Smooth muscle cell (in vitro differentiated cells): ENCODE data around the gene APOD. TPM values are rescaled to one million over a fixed set of nuclear protein-coding genes. Genes with fewer than 3 reads are reported as not detected.
"Not testable (repeated sequence)": the region's sequence is repeated elsewhere in the genome, so short reads cannot be mapped to it uniquely, and the experiment has no call there.

Source experiments
- DNase-seq: peaks from one replicate; lab custom pipeline; 2025; ENCODE audit not compliant: unreplicated experiment; lab: John Stamatoyannopoulos, UW
- H2AFZ ChIP-seq: fragments of 200-600 bp; sonication (generic); 2 replicates; pipeline ENCODE4 v1.6.0; 2016; ENCODE audit warnings: antibody characterized with exemption, low read depth, mild to moderate bottlenecking
- H3F3A ChIP-seq: fragments of 200-600 bp; sonication (generic); 2 replicates; pipeline ENCODE4 v1.6.0; 2017; ENCODE audit warnings: antibody characterized with exemption, low read depth
- H3K27ac ChIP-seq: fragments of 200-600 bp; sonication (generic); 2 replicates; pipeline ENCODE4 v1.5.1; 2016; ENCODE audit warnings: low read depth, mild to moderate bottlenecking
- H3K27me3 ChIP-seq: fragments of 200-600 bp; sonication (generic); 2 replicates; pipeline ENCODE4 v1.6.1; 2016; ENCODE audit warnings: low read depth, mild to moderate bottlenecking
- H3K36me3 ChIP-seq: fragments of 200-600 bp; sonication (generic); 2 replicates; pipeline ENCODE4 v1.5.1; 2016; ENCODE audit warnings: low read depth
- H3K4me1 ChIP-seq: fragments of 200-600 bp; sonication (generic); 2 replicates; pipeline ENCODE4 v1.5.1; 2016; ENCODE audit warnings: low read depth
- H3K4me2 ChIP-seq: fragments of 200-600 bp; sonication (generic); 2 replicates; pipeline ENCODE4 v1.6.0; 2016; ENCODE audit warnings: mild to moderate bottlenecking
- H3K4me3 ChIP-seq: fragments of 200-600 bp; sonication (generic); 2 replicates; pipeline ENCODE4 v1.5.1; 2016; ENCODE audit warnings: mild to moderate bottlenecking
- H3K79me2 ChIP-seq: fragments of 200-600 bp; sonication (generic); 2 replicates; pipeline ENCODE4 v1.6.0; 2016; ENCODE audit warnings: low read depth, mild to moderate bottlenecking
- H3K9ac ChIP-seq: fragments of 200-600 bp; sonication (generic); 2 replicates; pipeline ENCODE4 v1.6.0; 2016; ENCODE audit warnings: low read depth
- H3K9me3 ChIP-seq: fragments of 200-600 bp; sonication (generic); replicated peaks from 2 replicates; pipeline ENCODE4 v1.5.1; 2016; ENCODE audit warnings: low read depth
- H4K20me1 ChIP-seq: fragments of 200-600 bp; sonication (generic); 2 replicates; pipeline ENCODE4 v1.6.0; 2016; ENCODE audit warnings: low read depth
- WGBS: methylation state at CpG from one replicate; pipeline ENCODE4 v1.1.7; 2016; ENCODE audit warnings: low lambda C conversion rate; 5-methylcytosine and 5-hydroxymethylcytosine counted together
- polyA plus RNA-seq: library from polyadenylated mRNA; unstranded; fragments of >200 nt; fragmentation: Nextera tagmentation; extraction: Ambion mirVana; gene quantifications from 2 replicates; pipeline ENCODE4 v1.2.1, GENCODE V29; 2016
- total RNA-seq: library from RNA; depleted of rRNA; stranded (reverse); fragments of >200 nt; gene quantifications from 2 replicates; pipeline ENCODE4 v1.2.3, GENCODE V29; 2014
- TF ChIP-seq, protein P1 (sequence below): fragments of 200-600 bp; sonication (generic); IDR thresholded peaks from 2 replicates; pipeline ENCODE4 v1.5.1; 2017; ENCODE audit warnings: borderline replicate concordance, mild to moderate bottlenecking, antibody characterized with exemption; ENCODE audit not compliant: insufficient read depth, poor library complexity, severe bottlenecking

The APOD gene
- total and polyA plus RNA-seq, 2 experiments from 2014 or later, result 0.39 to 2.2 TPM

DNA sequence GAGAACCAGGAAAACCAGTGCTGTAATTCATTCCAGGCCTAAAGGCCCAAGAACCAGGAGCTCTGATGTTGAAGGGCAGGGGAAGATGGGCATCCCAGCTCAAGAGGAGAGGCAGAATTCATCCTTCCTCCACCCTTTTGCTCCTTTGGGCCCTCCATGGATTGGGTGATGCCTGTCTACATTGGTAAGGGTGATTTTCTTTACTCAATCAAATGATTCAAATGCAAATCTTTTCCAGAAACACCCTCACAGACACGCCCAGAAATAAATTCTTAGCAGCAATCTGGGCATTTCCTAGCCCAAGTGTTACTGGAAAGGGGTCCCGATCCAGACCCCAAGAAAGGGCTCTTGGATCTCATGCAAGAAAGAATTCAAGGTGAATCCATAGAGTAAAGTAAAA is 17.6 kb upstream of the APOD start:
- Histone ChIP-seq H3K4me3 (no peak overlapping the region), H3K27ac (no peak overlapping the region), H3K9ac (no peak overlapping the region), H3K36me3 (no peaks in the 10 kb centered on the region), H3K27me3 (no peaks in the 10 kb centered on the region), H4K20me1 (no peaks in the 10 kb centered on the region), H3K4me1 (no peaks in the 10 kb centered on the region), H3K9me3 (no peaks in the 10 kb centered on the region), H3F3A (no peaks in the 10 kb centered on the region), H2AFZ (no peak overlapping the region), H3K4me2 (no peak overlapping the region), H3K79me2 (no peaks in the 10 kb centered on the region)
- DNase-seq, result no peak
- TF ChIP-seq, protein P1, sequence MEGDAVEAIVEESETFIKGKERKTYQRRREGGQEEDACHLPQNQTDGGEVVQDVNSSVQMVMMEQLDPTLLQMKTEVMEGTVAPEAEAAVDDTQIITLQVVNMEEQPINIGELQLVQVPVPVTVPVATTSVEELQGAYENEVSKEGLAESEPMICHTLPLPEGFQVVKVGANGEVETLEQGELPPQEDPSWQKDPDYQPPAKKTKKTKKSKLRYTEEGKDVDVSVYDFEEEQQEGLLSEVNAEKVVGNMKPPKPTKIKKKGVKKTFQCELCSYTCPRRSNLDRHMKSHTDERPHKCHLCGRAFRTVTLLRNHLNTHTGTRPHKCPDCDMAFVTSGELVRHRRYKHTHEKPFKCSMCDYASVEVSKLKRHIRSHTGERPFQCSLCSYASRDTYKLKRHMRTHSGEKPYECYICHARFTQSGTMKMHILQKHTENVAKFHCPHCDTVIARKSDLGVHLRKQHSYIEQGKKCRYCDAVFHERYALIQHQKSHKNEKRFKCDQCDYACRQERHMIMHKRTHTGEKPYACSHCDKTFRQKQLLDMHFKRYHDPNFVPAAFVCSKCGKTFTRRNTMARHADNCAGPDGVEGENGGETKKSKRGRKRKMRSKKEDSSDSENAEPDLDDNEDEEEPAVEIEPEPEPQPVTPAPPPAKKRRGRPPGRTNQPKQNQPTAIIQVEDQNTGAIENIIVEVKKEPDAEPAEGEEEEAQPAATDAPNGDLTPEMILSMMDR, result no peak
- WGBS, result 69% methylated on average over 2 of the region's 2 CpGs

DNA sequence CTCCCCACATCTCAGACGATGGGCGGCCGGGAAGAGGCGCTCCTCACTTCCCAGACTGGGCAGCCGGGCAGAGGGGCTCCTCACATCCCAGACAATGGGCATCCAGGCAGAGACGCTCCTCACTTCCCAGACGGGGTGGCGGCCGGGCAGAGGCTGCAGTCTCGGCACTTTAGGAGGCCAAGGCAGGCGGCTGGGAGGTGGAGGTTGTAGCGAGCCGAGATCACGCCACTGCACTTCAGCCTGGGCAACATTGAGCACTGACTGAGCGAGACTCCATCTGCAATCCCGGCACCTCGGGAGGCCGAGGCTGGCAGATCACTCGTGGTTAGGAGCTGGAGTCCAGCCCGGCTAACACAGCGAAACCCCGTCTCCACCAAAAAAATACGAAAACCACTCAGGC is 16.2 kb upstream of the APOD start:
- H3K9ac ChIP-seq, H2AFZ ChIP-seq, H3K9me3 ChIP-seq, H3K79me2 ChIP-seq, H3K4me3 ChIP-seq, H3K27ac ChIP-seq, H3F3A ChIP-seq, H4K20me1 ChIP-seq, H3K4me2 ChIP-seq, H3K36me3 ChIP-seq, H3K4me1 ChIP-seq, H3K27me3 ChIP-seq, DNase-seq: not testable (repeated sequence)
- whole genome bisulfite sequencing, result 90% methylated on average over 20 of the region's 23 CpGs

DNA sequence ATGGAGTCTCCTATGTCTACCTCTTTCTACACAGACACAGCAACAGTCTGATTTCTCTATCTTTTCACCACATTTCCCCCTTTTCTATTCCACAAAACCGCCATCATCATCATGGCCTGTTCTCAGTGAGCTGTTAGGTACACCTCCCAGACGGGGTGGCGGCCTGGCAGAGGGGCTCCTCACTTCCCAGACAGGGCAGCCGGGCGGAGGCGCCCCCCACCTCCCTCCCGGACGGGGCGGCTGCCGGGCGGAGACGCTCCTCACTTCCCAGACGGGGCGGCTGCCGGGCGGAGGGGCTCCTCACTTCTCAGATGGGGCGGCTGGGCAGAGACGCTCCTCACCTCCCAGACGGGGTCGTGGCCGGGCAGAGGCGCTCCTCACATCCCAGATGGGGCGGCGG is 15.8 kb upstream of the APOD start:
- H3K79me2 ChIP-seq, H4K20me1 ChIP-seq, H3K36me3 ChIP-seq, H3K27me3 ChIP-seq, H2AFZ ChIP-seq, H3F3A ChIP-seq, H3K27ac ChIP-seq, H3K9me3 ChIP-seq, H3K4me3 ChIP-seq, H3K4me1 ChIP-seq, H3K9ac ChIP-seq, H3K4me2 ChIP-seq, DNase-seq: not testable (repeated sequence)
- 92% methylated on average over 15 of the region's 24 CpGs for WGBS

DNA sequence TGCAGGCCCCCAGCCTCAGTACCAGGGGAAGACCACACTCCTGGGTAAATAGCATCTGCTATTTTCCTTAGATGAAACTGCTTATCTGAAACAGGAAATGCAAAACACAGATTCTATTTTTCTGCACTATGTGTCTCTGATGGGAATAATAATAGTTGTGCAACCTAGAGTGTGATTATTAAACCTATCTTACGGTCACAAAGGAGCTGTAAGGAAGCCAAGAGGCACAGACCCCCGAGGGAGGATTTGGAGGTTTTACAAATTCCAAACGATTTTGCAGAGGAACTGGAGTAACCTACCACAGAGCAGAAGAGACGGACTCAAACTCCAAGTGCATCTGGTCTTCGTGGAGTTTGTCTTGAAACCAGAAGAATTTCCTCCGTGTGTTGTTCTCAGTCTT is 14.1 kb upstream of the APOD start:
- no peak overlapping the region for H3K9ac ChIP-seq
- no peak overlapping the region for H3K4me3 ChIP-seq
- H4K20me1 ChIP-seq, result no peaks in the 10 kb centered on the region
- H3K79me2 ChIP-seq, result no peaks in the 10 kb centered on the region
- H2AFZ ChIP-seq, result no peak overlapping the region
- no peak for DNase-seq
- H3K4me2 ChIP-seq, result no peak overlapping the region
- H3K27ac ChIP-seq, result no peak overlapping the region
- TF ChIP-seq, protein P1, result no peak
- H3K4me1 ChIP-seq, result no peaks in the 10 kb centered on the region
- H3K9me3 ChIP-seq, result no peaks in the 10 kb centered on the region
- no peaks in the 10 kb centered on the region for H3K36me3 ChIP-seq
- WGBS, result 77% methylated on average over 6 of the region's 6 CpGs
- no peaks in the 10 kb centered on the region for H3K27me3 ChIP-seq
- no peaks in the 10 kb centered on the region for H3F3A ChIP-seq

DNA sequence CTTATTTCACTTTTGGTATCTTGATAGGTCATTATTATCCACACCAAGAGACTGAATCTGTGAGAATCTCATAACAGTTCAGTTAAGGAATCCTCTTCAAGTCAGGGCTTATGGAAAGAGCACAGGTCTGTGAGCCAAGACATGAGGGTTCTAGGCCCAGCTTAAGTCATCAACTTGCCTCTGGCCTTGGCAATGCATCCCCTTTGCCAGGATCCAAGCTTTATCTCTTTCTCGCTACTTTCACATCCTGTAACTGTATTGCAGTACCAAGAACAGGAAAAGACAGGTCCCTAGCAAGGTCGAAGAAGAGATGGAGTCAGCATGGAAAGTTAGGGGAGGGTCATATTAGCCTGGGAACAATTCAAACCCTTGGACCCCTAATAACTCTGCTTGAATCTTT is 13.5 kb upstream of the APOD start:
- TF ChIP-seq, protein P1, result no peak
- Histone ChIP-seq H3K4me3 (no peak overlapping the region), H3K27ac (no peak overlapping the region), H4K20me1 (no peaks in the 10 kb centered on the region), H3K4me1 (no peaks in the 10 kb centered on the region), H3K4me2 (no peak overlapping the region), H3K27me3 (no peaks in the 10 kb centered on the region), H3F3A (no peaks in the 10 kb centered on the region), H3K9me3 (no peaks in the 10 kb centered on the region), H3K36me3 (no peaks in the 10 kb centered on the region), H3K9ac (no peak overlapping the region), H3K79me2 (no peaks in the 10 kb centered on the region), H2AFZ (no peak overlapping the region)
- DNase-seq, result no peak
- WGBS, result 83% methylated on average over 2 of the region's 2 CpGs
